Camera-type eye (tissue), 1 donor: Measurements from ENCODE around the gene PTGDS. TPM values are rescaled to one million over a fixed set of nuclear protein-coding genes. Genes with fewer than 3 reads are reported as not detected.

Experiments used
- total RNA-seq: library from RNA; depleted of rRNA; stranded (reverse); fragments of >200 nt; gene quantifications from one replicate; pipeline ENCODE4 v1.2.3, GENCODE V29; 2014

Gene PTGDS
- total RNA-seq = 230 TPM

GRCh38 chr9:136977223-136977622, at the start of gene PTGDS:
PTGDS (plus strand) TSS chr9:136977504; CDS start chr9:136977579, 75 bp downstream.

GRCh38 chr9:136944519-136945332, 32.6 kb upstream of the PTGDS start, which contains the start of the genes C8G and FBXW5:
C8G (plus strand) TSS chr9:136945243; CDS start chr9:136945321, 78 bp downstream.
FBXW5 (minus strand) TSS chr9:136944738; CDS start chr9:136944083, 655 bp downstream.

GRCh38 chr9:136951541-136952320, 25.6 kb upstream of the PTGDS start, which contains the start of gene LCN12:
LCN12 (plus strand) TSS chr9:136952273; CDS start chr9:136952328, 55 bp downstream.

GRCh38 chr9:136982232-136983051, 5.1 kb downstream of the PTGDS start, which contains the start of gene LCNL1:
LCNL1 (plus strand) TSS chr9:136982993; CDS start chr9:136983587, 594 bp downstream.

GRCh38 chr9:136991993-136992818, 14.9 kb downstream of the PTGDS start, which contains the start of gene PAXX:
PAXX (plus strand) TSS chr9:136992422; CDS start chr9:136992444, 22 bp downstream.

GRCh38 chr9:136996361-136997292, 19.3 kb downstream of the PTGDS start, which contains the start of gene CLIC3:
CLIC3 (minus strand) TSS chr9:136996568; CDS start chr9:136996543, 25 bp downstream.

GRCh38 chr9:137027369-137028262, 50.3 kb downstream of the PTGDS start, which contains the start of gene ABCA2:
ABCA2 (minus strand) TSS chr9:137028237; CDS start chr9:137028140, 97 bp downstream.

Other genes starting within 250 kb of the PTGDS start
- gene LCN10, start 234.6 kb upstream of the PTGDS start, total RNA-seq = 1.4 TPM
- gene LCN6, start 229.0 kb upstream of the PTGDS start, total RNA-seq = not detected
- gene LCN8, start 219.3 kb upstream of the PTGDS start, total RNA-seq = 0.38 TPM
- gene LCN15, start 213.0 kb upstream of the PTGDS start, total RNA-seq = not detected
- 31.1 TPM for gene TMEM141, start 186.2 kb upstream of the PTGDS start, total RNA-seq
- 2.0 TPM for gene CCDC183, start 181.2 kb upstream of the PTGDS start, total RNA-seq
- 38.6 TPM for gene RABL6, start 169.6 kb upstream of the PTGDS start, total RNA-seq
- 2.0 TPM for gene AJM1, start 135.0 kb upstream of the PTGDS start, total RNA-seq
- gene PHPT1, start 128.1 kb upstream of the PTGDS start, total RNA-seq = 55.5 TPM
- 8.2 TPM for gene MAMDC4, start 125.2 kb upstream of the PTGDS start, total RNA-seq
- gene EDF1, start 111.2 kb upstream of the PTGDS start, total RNA-seq = 222 TPM
- gene TRAF2, start 91.0 kb upstream of the PTGDS start, total RNA-seq = 15.9 TPM
- 101 TPM for gene FBXW5, start 32.8 kb upstream of the PTGDS start, total RNA-seq
- gene C8G, start 32.3 kb upstream of the PTGDS start, total RNA-seq = not detected
- gene LCN12, start 25.2 kb upstream of the PTGDS start, total RNA-seq = 2.9 TPM
- 1.2 TPM for gene LCNL1, start 5.5 kb downstream of the PTGDS start, total RNA-seq
- gene PAXX, start 14.9 kb downstream of the PTGDS start, total RNA-seq = 25.7 TPM
- gene CLIC3, start 19.1 kb downstream of the PTGDS start, total RNA-seq = 1.1 TPM
- gene ABCA2, start 50.7 kb downstream of the PTGDS start, total RNA-seq = 49.9 TPM
- not detected for gene FUT7, start 54.6 kb downstream of the PTGDS start, total RNA-seq
- 56.4 TPM for gene NPDC1, start 68.7 kb downstream of the PTGDS start, total RNA-seq
- gene ENTPD2, start 76.6 kb downstream of the PTGDS start, total RNA-seq = 7.0 TPM
- 4.3 TPM for gene SAPCD2, start 93.1 kb downstream of the PTGDS start, total RNA-seq
- 8.5 TPM for gene UAP1L1, start 100.0 kb downstream of the PTGDS start, total RNA-seq
- gene MAN1B1, start 109.5 kb downstream of the PTGDS start, total RNA-seq = 59.0 TPM
- 37.5 TPM for gene DPP7, start 137.2 kb downstream of the PTGDS start, total RNA-seq
- gene GRIN1, start 161.7 kb downstream of the PTGDS start, total RNA-seq = 12.7 TPM
- 1.7 TPM for gene LRRC26, start 192.5 kb downstream of the PTGDS start, total RNA-seq
- not detected for gene TMEM210, start 194.6 kb downstream of the PTGDS start, total RNA-seq
- 42.9 TPM for gene ANAPC2, start 211.1 kb downstream of the PTGDS start, total RNA-seq
- gene SSNA1, start 211.2 kb downstream of the PTGDS start, total RNA-seq = 51.1 TPM
- 11.3 TPM for gene TPRN, start 223.2 kb downstream of the PTGDS start, total RNA-seq
- gene TMEM203, start 228.1 kb downstream of the PTGDS start, total RNA-seq = 34.2 TPM
- gene NDOR1, start 228.2 kb downstream of the PTGDS start, total RNA-seq = 10.3 TPM
- gene RNF208, start 244.7 kb downstream of the PTGDS start, total RNA-seq = 2.7 TPM
- 0.60 TPM for gene CYSRT1, start 247.7 kb downstream of the PTGDS start, total RNA-seq
- gene RNF224, start 250.0 kb downstream of the PTGDS start, total RNA-seq = not detected